Measurements from ENCODE around the gene SCAPER. TPM values are rescaled to one million over a fixed set of nuclear protein-coding genes. Genes with fewer than 3 reads are reported as not detected.

Gene SCAPER
- total RNA-seq, 4 donors from 2014 or later = 19.6 to 35.9 (median 31.8) TPM

- Histone ChIP-seq H3K27me3 (no peaks in the 10 kb centered on the region), H3K36me3 (no peaks in the 10 kb centered on the region), H3K9me3 (no peaks in the 10 kb centered on the region), H3K27ac (no peak overlapping the region), H3K4me3 (no peak overlapping the region), H3K4me1 (no peaks in the 10 kb centered on the region)
- intact Hi-C loops (cut with DNase I; ENCODE audit: low total_unique reads) (no loop called here), in situ Hi-C loops (cut with MboI; ENCODE audit: low sequenced_read_pairs in 4 of 4) (no loop called here)
- ATAC-seq (no peak), DNase-seq (no peak)
- no peak for TF ChIP-seq POLR2A (IDR thresholded peaks at IDR 0.05)
- TF ChIP-seq CTCF (IDR thresholded peaks at IDR 0.05 in 4 of 5, conservative IDR thresholded peaks at IDR 0.05 in 1 of 5) = no peak
Observed at GRCh38 chr15:76533995-76534394, 371.1 kb downstream of the SCAPER start.

- intact Hi-C loops (cut with DNase I; ENCODE audit: low total_unique reads) = no loop called here
- ATAC-seq (no peak), DNase-seq (no peak)
- H3K4me3 ChIP-seq = no peak overlapping the region
- H3K4me1 ChIP-seq = no peaks in the 10 kb centered on the region
- TF ChIP-seq POLR2A (IDR thresholded peaks at IDR 0.05) (no peak), CTCF (IDR thresholded peaks at IDR 0.05 in 4 of 5, conservative IDR thresholded peaks at IDR 0.05 in 1 of 5) (no peak)
- in situ Hi-C loops (cut with MboI; ENCODE audit: low sequenced_read_pairs in 4 of 4) = no loop called here
- H3K9me3 ChIP-seq = no peaks in the 10 kb centered on the region
- no peaks in the 10 kb centered on the region for H3K27me3 ChIP-seq
- H3K36me3 ChIP-seq = no peaks in the 10 kb centered on the region
- no peak overlapping the region for H3K27ac ChIP-seq
Observed at GRCh38 chr15:76533060-76533820, 371.9 kb downstream of the SCAPER start.

GRCh38 chr15:76529911-76530310 is 375.2 kb downstream of the SCAPER start:
- Histone ChIP-seq H3K27me3 (no peaks in the 10 kb centered on the region), H3K4me3 (no peak overlapping the region), H3K4me1 (no peaks in the 10 kb centered on the region), H3K9me3 (no peaks in the 10 kb centered on the region), H3K36me3 (no peaks in the 10 kb centered on the region), H3K27ac (no peak overlapping the region)
- in situ Hi-C loops (cut with MboI; ENCODE audit: low sequenced_read_pairs in 4 of 4) = no loop called here
- ATAC-seq (no peak), DNase-seq (no peak)
- TF ChIP-seq POLR2A (IDR thresholded peaks at IDR 0.05) (no peak), CTCF (IDR thresholded peaks at IDR 0.05 in 4 of 5, conservative IDR thresholded peaks at IDR 0.05 in 1 of 5) (no peak)
- intact Hi-C loops (cut with DNase I; ENCODE audit: low total_unique reads) = no loop called here

GRCh38 chr15:76526111-76526510 is 379.0 kb downstream of the SCAPER start:
- intact Hi-C loops (cut with DNase I; ENCODE audit: low total_unique reads) = no loop called here
- no peak overlapping the region for H3K4me3 ChIP-seq
- H3K9me3 ChIP-seq = no peaks in the 10 kb centered on the region
- no peaks in the 10 kb centered on the region for H3K36me3 ChIP-seq
- H3K27me3 ChIP-seq = no peaks in the 10 kb centered on the region
- ATAC-seq = no peak
- DNase-seq = no peak
- in situ Hi-C loops (cut with MboI; ENCODE audit: low sequenced_read_pairs in 4 of 4) = no loop called here
- no peak overlapping the region for H3K27ac ChIP-seq
- no peak for TF ChIP-seq CTCF (IDR thresholded peaks at IDR 0.05 in 4 of 5, conservative IDR thresholded peaks at IDR 0.05 in 1 of 5)
- no peak for TF ChIP-seq POLR2A (IDR thresholded peaks at IDR 0.05)
- no peaks in the 10 kb centered on the region for H3K4me1 ChIP-seq

- H3K27me3 ChIP-seq = no peaks in the 10 kb centered on the region
- H3K9me3 ChIP-seq = no peaks in the 10 kb centered on the region
- intact Hi-C loops (cut with DNase I; ENCODE audit: low total_unique reads) (no loop called here), in situ Hi-C loops (cut with MboI; ENCODE audit: low sequenced_read_pairs in 4 of 4) (no loop called here)
- no peak for TF ChIP-seq CTCF (IDR thresholded peaks at IDR 0.05 in 4 of 5, conservative IDR thresholded peaks at IDR 0.05 in 1 of 5)
- no peak for TF ChIP-seq POLR2A (IDR thresholded peaks at IDR 0.05)
- ATAC-seq (no peak), DNase-seq (no peak)
- H3K27ac ChIP-seq = no peak overlapping the region
- no peak overlapping the region for H3K4me3 ChIP-seq
- H3K4me1 ChIP-seq = no peaks in the 10 kb centered on the region
- H3K36me3 ChIP-seq = no peaks in the 10 kb centered on the region
Observed at GRCh38 chr15:76517910-76518309, 387.2 kb downstream of the SCAPER start.
